Coronary artery (tissue), 2 donors: ENCODE data around the gene MACROH2A1.

ENCODE experiments used
- DNase-seq: peaks from one replicate; pipeline ENCODE4 v3.0.0-alpha.2; 2017; ENCODE audit warnings: low spot score
- H3K27ac ChIP-seq, 2 donors: fragments of 200-600 bp; sonication (generic); one replicate each; pipeline ENCODE4 v1.5.1; 2016 to 2019
- H3K4me3 ChIP-seq: fragments of 200-600 bp; sonication (generic); 2 replicates; pipeline ENCODE4 v1.5.1; 2016; ENCODE audit warnings: mild to moderate bottlenecking, moderate library complexity
- TF ChIP-seq, protein P1 (sequence below): fragments of 200-600 bp; sonication (generic); IDR thresholded peaks from one replicate; pipeline ENCODE4 v1.5.1; 2019; ENCODE audit warnings: antibody characterized with exemption

MACROH2A1 gene

DNA sequence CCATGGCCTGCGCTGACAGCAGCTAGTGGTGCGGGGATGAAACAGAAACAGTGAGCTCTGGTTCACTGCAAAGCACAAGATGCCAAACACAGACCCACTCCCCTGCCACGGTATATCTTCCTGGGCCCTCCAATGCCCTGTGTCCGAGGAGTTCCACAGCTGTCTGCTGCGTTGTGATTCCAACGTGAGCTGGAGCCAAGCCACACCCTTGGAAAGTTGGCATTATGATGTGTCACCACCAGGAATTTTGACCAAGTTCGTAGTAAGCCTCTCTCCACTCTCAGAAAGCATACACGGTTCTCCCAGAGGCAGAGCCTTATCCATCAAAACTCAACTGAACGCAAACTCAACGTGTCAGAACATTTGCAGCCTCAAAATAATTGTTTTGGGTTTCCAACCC is 55.6 kb downstream of the MACROH2A1 start:
- DNase-seq = no peak
- H3K4me3 ChIP-seq = no peak overlapping the region
- TF ChIP-seq, protein P1, sequence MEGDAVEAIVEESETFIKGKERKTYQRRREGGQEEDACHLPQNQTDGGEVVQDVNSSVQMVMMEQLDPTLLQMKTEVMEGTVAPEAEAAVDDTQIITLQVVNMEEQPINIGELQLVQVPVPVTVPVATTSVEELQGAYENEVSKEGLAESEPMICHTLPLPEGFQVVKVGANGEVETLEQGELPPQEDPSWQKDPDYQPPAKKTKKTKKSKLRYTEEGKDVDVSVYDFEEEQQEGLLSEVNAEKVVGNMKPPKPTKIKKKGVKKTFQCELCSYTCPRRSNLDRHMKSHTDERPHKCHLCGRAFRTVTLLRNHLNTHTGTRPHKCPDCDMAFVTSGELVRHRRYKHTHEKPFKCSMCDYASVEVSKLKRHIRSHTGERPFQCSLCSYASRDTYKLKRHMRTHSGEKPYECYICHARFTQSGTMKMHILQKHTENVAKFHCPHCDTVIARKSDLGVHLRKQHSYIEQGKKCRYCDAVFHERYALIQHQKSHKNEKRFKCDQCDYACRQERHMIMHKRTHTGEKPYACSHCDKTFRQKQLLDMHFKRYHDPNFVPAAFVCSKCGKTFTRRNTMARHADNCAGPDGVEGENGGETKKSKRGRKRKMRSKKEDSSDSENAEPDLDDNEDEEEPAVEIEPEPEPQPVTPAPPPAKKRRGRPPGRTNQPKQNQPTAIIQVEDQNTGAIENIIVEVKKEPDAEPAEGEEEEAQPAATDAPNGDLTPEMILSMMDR = no peak
- H3K27ac ChIP-seq = no peak overlapping the region

DNA sequence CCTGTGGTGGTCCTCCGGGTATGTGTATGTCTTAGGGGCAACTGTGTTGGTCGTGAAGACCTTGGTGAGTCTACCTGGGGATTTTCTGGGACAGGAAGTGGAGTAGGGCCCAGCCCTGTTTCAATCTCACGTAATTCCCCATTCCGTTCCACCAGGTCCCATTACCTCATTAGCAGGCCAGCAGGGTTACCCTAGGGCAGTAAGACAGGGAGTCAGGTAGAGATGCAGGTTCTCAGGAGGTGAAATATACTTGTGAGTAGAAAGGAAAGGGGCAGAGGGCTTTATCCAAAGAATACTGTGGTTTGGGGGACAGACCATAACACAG is 56.5 kb downstream of the MACROH2A1 start:
- Histone ChIP-seq H3K4me3 (no peak overlapping the region), H3K27ac (no peak overlapping the region)
- TF ChIP-seq, protein P1 = no peak

DNA sequence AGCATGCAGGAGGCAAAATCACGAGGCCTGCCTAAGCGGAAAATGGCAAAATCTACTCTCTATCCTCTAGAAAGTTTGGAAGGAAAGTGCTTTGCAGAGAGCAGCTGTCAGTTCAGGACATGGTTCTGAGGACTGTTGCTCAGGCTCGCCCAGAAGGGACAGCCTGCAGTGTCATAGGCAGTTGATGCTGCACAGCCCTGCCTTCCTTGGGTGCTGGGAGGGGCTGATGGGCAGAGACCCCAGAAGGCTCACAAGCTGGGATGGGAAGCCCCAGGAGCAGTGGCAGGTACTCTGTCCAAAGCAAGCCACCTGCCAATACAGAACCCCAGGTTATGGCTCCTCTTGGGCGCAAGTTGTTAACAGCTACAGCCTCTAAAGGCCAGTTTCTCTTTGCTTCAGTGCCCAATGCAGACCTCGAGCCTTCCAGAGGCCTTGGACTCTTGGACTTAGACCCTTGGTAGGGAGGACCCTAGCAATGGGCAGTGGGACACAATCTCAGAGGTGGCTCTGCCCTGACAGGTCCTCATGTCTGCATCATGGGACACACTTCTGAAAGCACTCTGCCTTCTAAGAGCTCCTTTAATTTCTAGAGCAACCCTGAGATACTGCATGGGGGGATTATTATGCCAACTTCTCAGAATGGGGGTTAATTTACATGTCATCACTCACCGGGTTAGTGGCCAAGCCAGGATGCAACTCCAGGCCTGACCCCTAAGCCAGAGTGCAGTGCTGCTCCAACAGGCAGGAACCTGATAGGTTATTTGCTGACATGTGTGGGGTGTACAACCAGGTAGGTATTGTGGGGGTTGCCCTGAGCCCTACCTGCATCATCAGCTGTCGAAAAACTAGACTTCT is 57.1 kb downstream of the MACROH2A1 start:
- TF ChIP-seq, protein P1 = no peak
- DNase-seq = no peak
- Histone ChIP-seq H3K27ac (no peak overlapping the region), H3K4me3 (no peak overlapping the region)

More for the DNA sequence above, 56.5 kb downstream of the MACROH2A1 start:
- no peak for DNase-seq

DNA sequence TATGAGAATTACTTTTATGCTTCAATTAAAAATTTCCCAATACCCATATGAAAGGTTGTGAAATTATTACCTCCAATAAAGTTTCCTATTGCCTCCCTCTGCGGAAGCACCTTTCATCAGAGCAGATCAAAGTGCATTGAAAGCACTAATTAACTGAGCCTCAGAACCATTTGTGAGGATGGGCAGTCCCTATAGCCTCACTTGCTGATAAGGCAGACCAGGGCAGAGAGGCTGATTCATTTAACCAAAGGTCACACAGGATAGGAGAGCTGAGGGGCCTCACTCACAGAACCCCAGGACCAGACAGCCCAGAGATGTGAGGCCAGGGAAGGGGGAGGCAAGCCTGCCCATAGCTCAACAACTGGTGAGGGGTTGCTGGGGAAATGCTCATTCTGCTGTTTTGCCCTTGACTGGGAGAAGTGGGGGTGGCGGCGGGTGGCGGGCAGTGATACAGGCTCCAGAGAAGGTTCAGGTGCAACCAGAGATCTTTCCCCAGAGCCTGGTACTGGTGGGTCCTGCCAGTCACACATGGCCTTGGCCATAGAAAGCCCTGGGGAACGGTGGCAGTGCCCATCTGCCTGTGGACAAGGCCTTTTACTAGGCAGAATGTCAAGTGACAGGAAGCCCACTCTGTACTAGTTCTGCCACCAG is 57.9 kb downstream of the MACROH2A1 start:
- H3K4me3 ChIP-seq = no peak overlapping the region
- TF ChIP-seq, protein P1 = no peak
- no peak for DNase-seq
- H3K27ac ChIP-seq = no peak overlapping the region

DNA sequence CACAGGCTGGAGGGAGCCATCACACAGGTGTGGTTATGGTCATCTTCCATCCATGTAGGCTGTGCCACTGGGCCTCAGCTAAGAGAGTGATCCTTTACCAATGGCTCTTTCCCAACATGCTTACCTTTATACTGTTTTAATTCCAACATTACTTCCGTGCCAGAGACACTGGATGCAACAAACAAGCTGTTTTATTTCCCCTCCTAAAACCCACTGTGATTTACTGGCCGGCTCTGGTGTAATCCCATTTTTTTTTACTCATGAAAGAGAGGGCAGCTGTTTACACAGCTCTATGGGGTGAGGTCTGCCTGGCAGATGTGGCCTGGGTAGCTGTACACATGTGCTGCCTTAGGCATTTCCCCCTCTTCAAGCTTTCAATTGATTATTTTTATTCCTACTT is 58.5 kb downstream of the MACROH2A1 start:
- DNase-seq = no peak
- Histone ChIP-seq H3K4me3 (no peak overlapping the region), H3K27ac (no peak overlapping the region)
- TF ChIP-seq, protein P1 = no peak

DNA sequence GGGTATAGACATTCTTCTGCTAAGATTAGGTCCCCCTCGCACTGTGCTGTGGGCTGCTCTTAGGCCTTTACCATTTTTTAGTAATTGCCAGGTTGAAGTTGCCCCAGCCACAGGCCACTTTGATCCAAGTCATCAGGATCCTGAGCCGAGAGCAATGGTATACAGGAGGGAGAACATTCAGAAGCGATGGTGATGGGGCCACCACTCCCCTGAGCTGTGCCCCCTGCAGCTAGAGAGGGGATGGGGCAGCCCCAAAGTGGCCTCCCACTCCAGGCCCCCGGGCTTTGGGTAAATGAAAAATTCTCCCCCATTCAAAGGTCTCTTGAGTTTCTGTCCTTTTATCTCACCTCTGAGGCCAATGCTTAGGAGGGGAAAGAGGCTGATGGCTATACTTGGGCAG is 59.4 kb downstream of the MACROH2A1 start:
- no peak for DNase-seq
- TF ChIP-seq, protein P1 = no peak
- no peak overlapping the region for H3K4me3 ChIP-seq
- H3K27ac ChIP-seq = no peak overlapping the region

DNA sequence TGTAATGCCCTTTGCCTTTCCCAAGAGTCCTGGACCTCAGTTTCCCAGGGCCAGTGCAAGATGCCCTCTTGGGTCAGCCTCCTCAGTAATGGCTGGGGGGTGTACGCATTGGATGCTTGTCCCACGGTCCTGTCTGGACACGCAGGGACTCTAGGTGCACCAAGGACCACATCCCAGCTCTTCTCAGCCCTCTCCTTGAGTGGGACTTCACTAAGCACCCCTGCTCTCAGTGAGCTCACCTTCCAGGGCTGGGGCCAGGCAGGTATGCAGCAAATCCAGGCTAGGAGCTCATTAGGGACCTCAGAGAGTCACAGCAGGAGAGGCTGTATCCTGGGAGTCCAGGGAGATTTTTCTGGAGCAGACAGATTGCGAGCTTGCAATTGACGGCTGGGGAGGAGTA is 59.8 kb downstream of the MACROH2A1 start:
- TF ChIP-seq, protein P1 = no peak
- H3K27ac ChIP-seq = no peak overlapping the region
- DNase-seq = no peak
- H3K4me3 ChIP-seq = no peak overlapping the region
